ENCODE data around the gene AK8.

DNA sequence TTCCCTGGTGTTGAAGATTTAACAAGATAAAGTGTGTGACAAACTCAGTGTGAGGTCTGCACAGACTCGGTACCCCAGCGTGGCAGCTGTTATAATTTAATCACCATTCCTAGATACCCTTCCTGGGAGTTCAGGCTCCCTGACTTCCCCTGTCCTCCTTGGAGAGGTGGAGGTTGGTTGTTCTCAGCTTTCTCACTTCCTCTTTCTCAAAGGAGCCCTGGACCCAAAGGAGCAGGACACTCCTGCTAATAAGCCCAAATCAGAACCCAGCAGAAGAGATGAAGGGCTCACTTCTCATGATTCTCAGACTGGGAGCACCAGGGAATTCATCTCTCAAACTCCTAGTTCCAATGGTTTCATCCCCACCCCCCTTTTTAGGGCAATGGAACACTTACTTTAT is 149.6 kb downstream of the AK8 start:
- TF ChIP-seq, protein P1, sequence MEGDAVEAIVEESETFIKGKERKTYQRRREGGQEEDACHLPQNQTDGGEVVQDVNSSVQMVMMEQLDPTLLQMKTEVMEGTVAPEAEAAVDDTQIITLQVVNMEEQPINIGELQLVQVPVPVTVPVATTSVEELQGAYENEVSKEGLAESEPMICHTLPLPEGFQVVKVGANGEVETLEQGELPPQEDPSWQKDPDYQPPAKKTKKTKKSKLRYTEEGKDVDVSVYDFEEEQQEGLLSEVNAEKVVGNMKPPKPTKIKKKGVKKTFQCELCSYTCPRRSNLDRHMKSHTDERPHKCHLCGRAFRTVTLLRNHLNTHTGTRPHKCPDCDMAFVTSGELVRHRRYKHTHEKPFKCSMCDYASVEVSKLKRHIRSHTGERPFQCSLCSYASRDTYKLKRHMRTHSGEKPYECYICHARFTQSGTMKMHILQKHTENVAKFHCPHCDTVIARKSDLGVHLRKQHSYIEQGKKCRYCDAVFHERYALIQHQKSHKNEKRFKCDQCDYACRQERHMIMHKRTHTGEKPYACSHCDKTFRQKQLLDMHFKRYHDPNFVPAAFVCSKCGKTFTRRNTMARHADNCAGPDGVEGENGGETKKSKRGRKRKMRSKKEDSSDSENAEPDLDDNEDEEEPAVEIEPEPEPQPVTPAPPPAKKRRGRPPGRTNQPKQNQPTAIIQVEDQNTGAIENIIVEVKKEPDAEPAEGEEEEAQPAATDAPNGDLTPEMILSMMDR (IDR thresholded peaks at IDR 0.05): no peak
- TF ChIP-seq POLR2A (IDR thresholded peaks at IDR 0.05) (no peak), POLR2AphosphoS5 (IDR thresholded peaks at IDR 0.05) (no peak)
